HG03045 (cell line): ENCODE data around the gene BAIAP2L1.
"Not testable (repeated sequence)": the region's sequence is repeated elsewhere in the genome, so short reads cannot be mapped to it uniquely, and the experiment has no call there.

Experiments
- ATAC-seq: cut with Tn5 transposase; IDR thresholded peaks from one replicate; pipeline ENCODE4 v1.9.1; 2021; ENCODE audit warnings: mild to moderate bottlenecking, moderate library complexity; ENCODE audit not compliant: unreplicated experiment

Gene BAIAP2L1

GRCh38 chr7:98324782-98325181 is 76.1 kb downstream of the BAIAP2L1 start:
- no peak for ATAC-seq

GRCh38 chr7:98323597-98324322 is 77.1 kb downstream of the BAIAP2L1 start:
- ATAC-seq = no peak

GRCh38 chr7:98322331-98323270 is 78.3 kb downstream of the BAIAP2L1 start:
- no peak for ATAC-seq

GRCh38 chr7:98321301-98321700 is 79.6 kb downstream of the BAIAP2L1 start:
- ATAC-seq = no peak

- no peak for ATAC-seq
Observed at GRCh38 chr7:98319176-98319575, 81.7 kb downstream of the BAIAP2L1 start.

- ATAC-seq = no peak
Observed at GRCh38 chr7:98317366-98318040, 83.4 kb downstream of the BAIAP2L1 start.

- not testable (repeated sequence) for ATAC-seq
Observed at GRCh38 chr7:98315994-98316527, 84.8 kb downstream of the BAIAP2L1 start.

- peak; percentile 63 for ATAC-seq
Observed at GRCh38 chr7:98315318-98315993, 85.4 kb downstream of the BAIAP2L1 start.

GRCh38 chr7:98314469-98314868 is 86.4 kb downstream of the BAIAP2L1 start:
- ATAC-seq = peak; percentile 67

- ATAC-seq = no peak
Observed at GRCh38 chr7:98312201-98312600, 88.7 kb downstream of the BAIAP2L1 start.

GRCh38 chr7:98309566-98309965 is 91.3 kb downstream of the BAIAP2L1 start:
- ATAC-seq = no peak

- ATAC-seq = no peak
Observed at GRCh38 chr7:98307971-98308466, 92.9 kb downstream of the BAIAP2L1 start.

GRCh38 chr7:98305951-98306535 is 94.8 kb downstream of the BAIAP2L1 start:
- ATAC-seq = no peak

- no peak for ATAC-seq
Observed at GRCh38 chr7:98303906-98304305, 97.0 kb downstream of the BAIAP2L1 start.

- no peak for ATAC-seq
Observed at GRCh38 chr7:98303176-98303865, 97.6 kb downstream of the BAIAP2L1 start.

- no peak for ATAC-seq
Observed at GRCh38 chr7:98301693-98302470, 99.0 kb downstream of the BAIAP2L1 start.

- ATAC-seq = no peak
Observed at GRCh38 chr7:98300595-98301372, 100.1 kb downstream of the BAIAP2L1 start.
